T-cell (primary cell): Measurements from ENCODE around the gene C1QTNF6. TPM values are rescaled to one million over a fixed set of nuclear protein-coding genes. Genes with fewer than 3 reads are reported as not detected.

ENCODE experiments used
- ATAC-seq, 4 experiments: fragments of 200-7000 bp in 3 of 4; fragments of 150-1000 bp in 1 of 4; cut with Tn5 transposase; replicated peaks in 1 of 4; 1 replicate in 3 of 4; 2 replicates in 1 of 4; pipeline ENCODE4 v1.10.0; 2021; ENCODE audit warnings: moderate library complexity in 3 of 4, mild to moderate bottlenecking in 2 of 4, moderate number of reproducible peaks in 1 of 4
- CTCF ChIA-PET, 2 donors: fragments of 300-600 bp; sonication (Branson Sonifier 250); formaldehyde crosslinking; loops; one replicate each; lab custom pipeline; 2022; ENCODE audit warnings: antibody characterized with exemption in 2 of 2; lab: Charles Lee
- POLR2A ChIA-PET, 2 donors: fragments of 300-600 bp; sonication (Branson Sonifier 250); formaldehyde crosslinking; loops; one replicate each; lab custom pipeline; 2022; ENCODE audit warnings: antibody characterized with exemption in 2 of 2; lab: Charles Lee
- DNase-seq, 35 experiments: peaks; one replicate each; pipeline versions ENCODE4 v3.0.0 to v3.0.0-alpha.2; 2013 to 2023
- H3K27ac ChIP-seq: one replicate; pipeline ENCODE4 v1.5.1; 2013; ENCODE audit warnings: low read length
- H3K27me3 ChIP-seq, 2 experiments: replicated peaks in 1 of 2; 1 replicate in 1 of 2; 2 replicates in 1 of 2; pipeline versions ENCODE4 v1.6.1 to v1.7.0; 2013; ENCODE audit warnings: low read length in 1 of 2, mixed read lengths in 1 of 2; ENCODE audit not compliant: control insufficient read depth in 2 of 2, insufficient read depth in 2 of 2; ENCODE audit errors: extremely low read depth in 1 of 2
- H3K36me3 ChIP-seq, 2 donors: 1 replicate in 1 of 2; 2 replicates in 1 of 2; pipeline versions ENCODE4 v1.6.1 to v1.7.0; 2013; ENCODE audit warnings: low read length in 1 of 2; ENCODE audit not compliant: control insufficient read depth in 2 of 2, insufficient read depth in 1 of 2; ENCODE audit errors: extremely low read depth in 1 of 2
- H3K4me1 ChIP-seq, 2 experiments: 1 replicate in 1 of 2; 2 replicates in 1 of 2; pipeline versions ENCODE4 v1.6.1 to v1.7.0; 2013; ENCODE audit warnings: low read length in 2 of 2, mixed read lengths in 1 of 2; ENCODE audit not compliant: insufficient read depth in 2 of 2, control insufficient read depth in 1 of 2; ENCODE audit errors: extremely low read depth in 1 of 2
- H3K4me3 ChIP-seq, 2 donors: 1 replicate in 1 of 2; 2 replicates in 1 of 2; pipeline versions ENCODE4 v1.5.1 to v1.7.0; 2013; ENCODE audit warnings: mild to moderate bottlenecking in 2 of 2, low read length in 1 of 2, moderate library complexity in 1 of 2; ENCODE audit not compliant: control insufficient read depth in 1 of 2; ENCODE audit errors: extremely low read depth in 1 of 2
- H3K9me3 ChIP-seq: 2 replicates; pipeline ENCODE4 v1.7.0; 2013
- H3K27ac Mint-ChIP-seq, 2 donors: one replicate each; pipeline ENCODE4 v1.8.0; 2020 to 2021; ENCODE audit warnings: mild to moderate bottlenecking in 2 of 2, mixed read lengths in 2 of 2
- H3K27me3 Mint-ChIP-seq, 2 donors: one replicate each; pipeline ENCODE4 v1.8.0; 2021 to 2022; ENCODE audit warnings: mixed read lengths in 2 of 2
- H3K36me3 Mint-ChIP-seq: one replicate; pipeline ENCODE4 v1.8.0; 2021; ENCODE audit warnings: mixed read lengths
- H3K4me1 Mint-ChIP-seq, 3 donors: one replicate each; pipeline ENCODE4 v1.8.0; 2020 to 2022; ENCODE audit warnings: mixed read lengths in 3 of 3, mild to moderate bottlenecking in 1 of 3
- H3K4me3 Mint-ChIP-seq, 3 donors: one replicate each; pipeline ENCODE4 v1.8.0; 2020 to 2022; ENCODE audit warnings: mild to moderate bottlenecking in 3 of 3, mixed read lengths in 3 of 3, moderate library complexity in 3 of 3
- H3K9me3 Mint-ChIP-seq, 3 donors: one replicate each; pipeline ENCODE4 v1.8.0; 2020 to 2022; ENCODE audit warnings: mixed read lengths in 3 of 3
- WGBS: methylation state at CpG from one replicate; pipeline ENCODE4 v1.1.5; 2013; ENCODE audit warnings: missing lambda C conversion rate; ENCODE audit not compliant: insufficient coverage; 5-methylcytosine and 5-hydroxymethylcytosine counted together
- total RNA-seq, 35 experiments: library from RNA in 6 of 35; stranded (reverse) in 6 of 35; fragments of 120-200 nt in 1 of 35; gene quantifications; one replicate each; pipeline versions ENCODE4 v1.2.1 to v1.2.4 and lab custom pipeline; 2013 to 2026

The C1QTNF6 gene
- total RNA-seq, 5 donors from 2014 or later (not counting 1 experiment from before 2014, with no cell fraction given), result 9.0 to 26.4 (median 22.0) TPM

GRCh38 chr22:37195921-37196320, 7.9 kb upstream of the C1QTNF6 start:
- Mint-ChIP-seq H3K4me3 (no peak overlapping the region), H3K9me3 (no peaks in the 10 kb centered on the region), H3K4me1 (peaks cover 53 to 67% (median 66%) of the 10 kb centered on the region in 3 donors), H3K27me3 (no peaks in the 10 kb centered on the region), H3K27ac (peak overlapping the region; percentile 49 to 98), H3K36me3 (no peaks in the 10 kb centered on the region)
- ATAC-seq, result no peak
- 100% methylated on average over 4 of the region's 4 CpGs for WGBS
- peaks cover 12 to 54% of the 10 kb centered on the region in 2 experiments for H3K4me1 ChIP-seq
- POLR2A ChIA-PET, result no interaction called here
- H3K4me3 ChIP-seq, result no peak overlapping the region
- CTCF ChIA-PET, result interaction anchor here in 1 of 2 donors (0.6 kb wide), 1 partner anchor 101 kb away, joined by 4 read pairs; no protein-coding TSS in a partner anchor
- no peak for DNase-seq
- H3K27me3 ChIP-seq, result no peaks in the 10 kb centered on the region
- H3K9me3 ChIP-seq, result no peaks in the 10 kb centered on the region
- H3K36me3 ChIP-seq, result no peaks in the 10 kb centered on the region
- H3K27ac ChIP-seq, result no peak overlapping the region

- H3K4me3 ChIP-seq, result no peak overlapping the region
- WGBS, result no CpG with 5 or more reads among the region's 3 CpGs
- ATAC-seq, result no peak
- peaks cover 9 to 50% of the 10 kb centered on the region in 2 experiments for H3K4me1 ChIP-seq
- no peaks in the 10 kb centered on the region for H3K27me3 ChIP-seq
- no peak overlapping the region for H3K4me3 Mint-ChIP-seq
- no peaks in the 10 kb centered on the region for H3K27me3 Mint-ChIP-seq
- no peaks in the 10 kb centered on the region for H3K36me3 Mint-ChIP-seq
- no peaks in the 10 kb centered on the region for H3K36me3 ChIP-seq
- no peaks in the 10 kb centered on the region for H3K9me3 Mint-ChIP-seq
- H3K27ac Mint-ChIP-seq, result peak overlapping the region; percentile 72 to 83
- POLR2A ChIA-PET, result no interaction called here
- CTCF ChIA-PET, result no interaction called here
- peak overlapping the region; percentile 69 for H3K27ac ChIP-seq
- no peaks in the 10 kb centered on the region for H3K9me3 ChIP-seq
- no peak for DNase-seq
- H3K4me1 Mint-ChIP-seq, result peaks cover 49 to 59% (median 59%) of the 10 kb centered on the region in 3 donors
These were observed 6.7 kb upstream of the C1QTNF6 start for GRCh38 chr22:37194750-37195149.

GRCh38 chr22:37193629-37194191, 5.7 kb upstream of the C1QTNF6 start:
- whole genome bisulfite sequencing, result 16% methylated on average over 7 of the region's 10 CpGs
- ChIA-PET POLR2A (interaction anchor here in 1 of 2 donors (0.7 kb wide), 1 partner anchor 1901 kb away, joined by 3 read pairs; no protein-coding TSS in a partner anchor), CTCF (interaction anchor here in 1 of 2 donors (0.6 to 1.3 kb wide), 6 partner anchors 44 to 602 kb away, joined by 3 to 6 read pairs (median 5); partner anchors contain the start of gene IL2RB)
- peak in 19 of 35 experiments; percentile 16 to 73 (median 32) for DNase-seq
- Mint-ChIP-seq H3K27ac (peak overlapping the region; percentile 72 to 83), H3K36me3 (peaks cover 4% of the 10 kb centered on the region), H3K4me3 (peak overlapping the region; percentile 22 to 55 (median 54)), H3K9me3 (no peaks in the 10 kb centered on the region), H3K27me3 (no peaks in the 10 kb centered on the region), H3K4me1 (peaks cover 55 to 64% (median 61%) of the 10 kb centered on the region in 3 donors)
- ATAC-seq, result peak; percentile 34 to 55 (median 44)
- Histone ChIP-seq H3K9me3 (no peaks in the 10 kb centered on the region), H3K27me3 (no peaks in the 10 kb centered on the region), H3K27ac (peak overlapping the region; percentile 69), H3K36me3 (no peaks in the 10 kb centered on the region), H3K4me1 (peaks cover 10 to 44% of the 10 kb centered on the region in 2 experiments), H3K4me3 (no peak overlapping the region)

- Mint-ChIP-seq H3K4me3 (peak overlapping the region in 1 of 3 donors; percentile 54), H3K9me3 (no peaks in the 10 kb centered on the region), H3K36me3 (peaks cover 4% of the 10 kb centered on the region), H3K27ac (peak overlapping the region; percentile 61 to 83), H3K27me3 (no peaks in the 10 kb centered on the region), H3K4me1 (peaks cover 58 to 65% (median 62%) of the 10 kb centered on the region in 3 donors)
- no peaks in the 10 kb centered on the region for H3K27me3 ChIP-seq
- H3K36me3 ChIP-seq, result no peaks in the 10 kb centered on the region
- H3K27ac ChIP-seq, result peak overlapping the region; percentile 69
- H3K4me1 ChIP-seq, result peaks cover 7 to 45% of the 10 kb centered on the region in 2 experiments
- no peak overlapping the region for H3K4me3 ChIP-seq
- POLR2A ChIA-PET, result no interaction called here
- no peaks in the 10 kb centered on the region for H3K9me3 ChIP-seq
- CTCF ChIA-PET, result interaction anchor here in 1 of 2 donors (1.3 kb wide), 1 partner anchor 113 kb away, joined by 3 read pairs; no protein-coding TSS in a partner anchor
- no peak for DNase-seq
- ATAC-seq, result no peak
- 100% methylated on average over 1 of the region's 1 CpG for WGBS
These were observed 4.7 kb upstream of the C1QTNF6 start for GRCh38 chr22:37192741-37193140.

- peaks cover 4% of the 10 kb centered on the region for H3K36me3 Mint-ChIP-seq
- no peak overlapping the region for H3K4me3 ChIP-seq
- no peak for ATAC-seq
- H3K27ac Mint-ChIP-seq, result peak overlapping the region in 1 of 2 donors; percentile 61
- no peak overlapping the region for H3K4me3 Mint-ChIP-seq
- no peaks in the 10 kb centered on the region for H3K27me3 Mint-ChIP-seq
- no peaks in the 10 kb centered on the region for H3K36me3 ChIP-seq
- no peaks in the 10 kb centered on the region for H3K9me3 ChIP-seq
- no peak for DNase-seq
- ChIA-PET CTCF (interaction anchor here in 1 of 2 donors (1.3 kb wide), 1 partner anchor 113 kb away, joined by 3 read pairs; no protein-coding TSS in a partner anchor), POLR2A (no interaction called here)
- peaks cover 58 to 65% (median 62%) of the 10 kb centered on the region in 3 donors for H3K4me1 Mint-ChIP-seq
- H3K4me1 ChIP-seq, result peaks cover 11 to 45% of the 10 kb centered on the region in 2 experiments
- H3K27me3 ChIP-seq, result no peaks in the 10 kb centered on the region
- WGBS, result 78% methylated on average over 1 of the region's 2 CpGs
- H3K27ac ChIP-seq, result no peak overlapping the region
- H3K9me3 Mint-ChIP-seq, result no peaks in the 10 kb centered on the region
These were observed 4.2 kb upstream of the C1QTNF6 start for GRCh38 chr22:37192204-37192603.

- Mint-ChIP-seq H3K27me3 (no peaks in the 10 kb centered on the region), H3K27ac (no peak overlapping the region), H3K4me3 (no peak overlapping the region), H3K36me3 (peaks cover 4% of the 10 kb centered on the region), H3K4me1 (peaks cover 61 to 69% (median 67%) of the 10 kb centered on the region in 3 donors), H3K9me3 (no peaks in the 10 kb centered on the region)
- ATAC-seq (no peak), DNase-seq (no peak)
- no peaks in the 10 kb centered on the region for H3K9me3 ChIP-seq
- ChIA-PET CTCF (interaction anchor here in 1 of 2 donors (0.6 to 0.7 kb wide), 2 partner anchors 412 to 1380 kb away, joined by 3 to 5 read pairs; partner anchors contain the start of gene DMC1), POLR2A (interaction anchor here in 1 of 2 donors (0.6 kb wide), 1 partner anchor 26 kb away, joined by 3 read pairs; no protein-coding TSS in a partner anchor)
- H3K4me1 ChIP-seq, result peaks cover 21 to 57% of the 10 kb centered on the region in 2 experiments
- 100% methylated on average over 2 of the region's 4 CpGs for WGBS
- no peak overlapping the region for H3K27ac ChIP-seq
- no peaks in the 10 kb centered on the region for H3K27me3 ChIP-seq
- H3K36me3 ChIP-seq, result no peaks in the 10 kb centered on the region
- H3K4me3 ChIP-seq, result no peak overlapping the region
These were observed 2.3 kb upstream of the C1QTNF6 start for GRCh38 chr22:37190262-37190780.
